Breast epithelium (tissue), 3 donors: ENCODE measurements around the gene DOLPP1.

ENCODE experiments used
- POLR2A ChIP-seq: fragments of 450-650 bp; IDR thresholded peaks from one replicate; pipeline ENCODE4 v1.6.1; 2016; ENCODE audit warnings: antibody characterized with exemption, mild to moderate bottlenecking, moderate library complexity
- POLR2AphosphoS5 ChIP-seq, 3 donors: sonication (generic); formaldehyde crosslinking; IDR thresholded peaks; one replicate each; pipeline ENCODE4 v1.6.1; 2017; ENCODE audit warnings: antibody characterized with exemption in 3 of 3
- TF ChIP-seq, protein P1 (sequence below), 3 donors: fragments of 450-650 bp; IDR thresholded peaks; one replicate each; pipeline ENCODE4 v1.5.1; 2016 to 2017; ENCODE audit warnings: antibody characterized with exemption in 3 of 3, mild to moderate bottlenecking in 3 of 3, moderate library complexity in 3 of 3

DNA sequence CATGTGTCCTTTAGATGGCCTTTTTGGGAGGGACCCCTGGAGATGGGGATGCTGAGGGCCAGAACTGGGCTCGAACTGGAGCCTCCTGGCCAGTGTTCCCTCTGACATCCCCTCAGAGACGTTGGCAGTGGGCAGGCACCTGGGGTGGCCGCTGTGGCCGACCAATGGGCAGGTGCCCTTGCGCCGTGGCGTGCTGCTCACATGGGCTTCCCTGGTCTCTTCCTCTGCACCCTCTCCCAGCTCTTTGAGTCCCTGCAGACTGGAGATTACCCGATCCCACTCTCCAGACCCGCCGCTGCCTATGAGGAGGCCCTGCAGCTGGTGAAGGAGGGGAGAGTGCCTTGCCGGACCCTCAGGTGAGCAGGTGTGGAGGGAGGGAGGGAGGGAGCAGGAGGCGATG lies 19.9 kb upstream of the DOLPP1 start:
- TF ChIP-seq, protein P1, sequence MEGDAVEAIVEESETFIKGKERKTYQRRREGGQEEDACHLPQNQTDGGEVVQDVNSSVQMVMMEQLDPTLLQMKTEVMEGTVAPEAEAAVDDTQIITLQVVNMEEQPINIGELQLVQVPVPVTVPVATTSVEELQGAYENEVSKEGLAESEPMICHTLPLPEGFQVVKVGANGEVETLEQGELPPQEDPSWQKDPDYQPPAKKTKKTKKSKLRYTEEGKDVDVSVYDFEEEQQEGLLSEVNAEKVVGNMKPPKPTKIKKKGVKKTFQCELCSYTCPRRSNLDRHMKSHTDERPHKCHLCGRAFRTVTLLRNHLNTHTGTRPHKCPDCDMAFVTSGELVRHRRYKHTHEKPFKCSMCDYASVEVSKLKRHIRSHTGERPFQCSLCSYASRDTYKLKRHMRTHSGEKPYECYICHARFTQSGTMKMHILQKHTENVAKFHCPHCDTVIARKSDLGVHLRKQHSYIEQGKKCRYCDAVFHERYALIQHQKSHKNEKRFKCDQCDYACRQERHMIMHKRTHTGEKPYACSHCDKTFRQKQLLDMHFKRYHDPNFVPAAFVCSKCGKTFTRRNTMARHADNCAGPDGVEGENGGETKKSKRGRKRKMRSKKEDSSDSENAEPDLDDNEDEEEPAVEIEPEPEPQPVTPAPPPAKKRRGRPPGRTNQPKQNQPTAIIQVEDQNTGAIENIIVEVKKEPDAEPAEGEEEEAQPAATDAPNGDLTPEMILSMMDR (IDR thresholded peaks at IDR 0.05) = no peak
- TF ChIP-seq POLR2AphosphoS5 (IDR thresholded peaks at IDR 0.05) = no peak
- TF ChIP-seq POLR2A = no peak
